Measurements from ENCODE around the gene TIMP3.

DNA sequence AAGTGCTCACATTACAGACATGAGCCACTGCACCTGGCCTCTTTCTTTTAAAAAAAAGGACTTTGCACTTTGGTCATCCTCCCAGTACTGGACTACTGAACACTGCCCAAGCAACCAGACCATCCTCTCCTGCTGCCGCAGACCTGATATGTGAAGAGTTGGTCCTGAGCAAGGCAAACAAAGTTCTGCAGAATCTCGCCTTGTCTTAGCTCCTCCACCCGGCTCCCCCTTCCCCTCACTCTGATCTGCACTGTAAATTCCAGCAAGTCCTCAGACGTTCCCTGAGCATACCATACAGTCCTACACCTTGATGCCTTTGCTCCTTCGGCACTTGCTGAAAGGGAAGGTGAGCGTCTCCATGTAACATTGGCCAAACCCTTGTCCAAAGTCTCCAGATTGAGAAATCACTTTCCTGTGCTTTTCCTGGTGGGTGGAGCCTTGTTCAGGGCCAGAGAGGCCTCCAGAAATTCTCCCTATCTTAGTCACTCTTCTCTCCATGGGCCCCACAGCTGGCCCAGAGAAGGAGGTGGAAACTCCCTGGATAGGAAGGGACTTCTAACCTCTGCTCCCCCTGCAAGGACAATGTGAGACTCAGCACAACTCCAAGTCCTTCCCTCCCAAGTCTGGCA lies 47.0 kb upstream of the TIMP3 start:
- TF ChIP-seq, protein P1, sequence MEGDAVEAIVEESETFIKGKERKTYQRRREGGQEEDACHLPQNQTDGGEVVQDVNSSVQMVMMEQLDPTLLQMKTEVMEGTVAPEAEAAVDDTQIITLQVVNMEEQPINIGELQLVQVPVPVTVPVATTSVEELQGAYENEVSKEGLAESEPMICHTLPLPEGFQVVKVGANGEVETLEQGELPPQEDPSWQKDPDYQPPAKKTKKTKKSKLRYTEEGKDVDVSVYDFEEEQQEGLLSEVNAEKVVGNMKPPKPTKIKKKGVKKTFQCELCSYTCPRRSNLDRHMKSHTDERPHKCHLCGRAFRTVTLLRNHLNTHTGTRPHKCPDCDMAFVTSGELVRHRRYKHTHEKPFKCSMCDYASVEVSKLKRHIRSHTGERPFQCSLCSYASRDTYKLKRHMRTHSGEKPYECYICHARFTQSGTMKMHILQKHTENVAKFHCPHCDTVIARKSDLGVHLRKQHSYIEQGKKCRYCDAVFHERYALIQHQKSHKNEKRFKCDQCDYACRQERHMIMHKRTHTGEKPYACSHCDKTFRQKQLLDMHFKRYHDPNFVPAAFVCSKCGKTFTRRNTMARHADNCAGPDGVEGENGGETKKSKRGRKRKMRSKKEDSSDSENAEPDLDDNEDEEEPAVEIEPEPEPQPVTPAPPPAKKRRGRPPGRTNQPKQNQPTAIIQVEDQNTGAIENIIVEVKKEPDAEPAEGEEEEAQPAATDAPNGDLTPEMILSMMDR (IDR thresholded peaks at IDR 0.05): no peak
- TF ChIP-seq POLR2AphosphoS5 (IDR thresholded peaks at IDR 0.05) (no peak), POLR2A (IDR thresholded peaks at IDR 0.05) (no peak)

Data from breast epithelium (tissue), 3 donors.